Vagina (tissue), 2 donors: Measurements from ENCODE around the gene PIK3R4. TPM values are rescaled to one million over a fixed set of nuclear protein-coding genes. Genes with fewer than 3 reads are reported as not detected.

Experiments used
- DNase-seq, 2 donors: peaks; one replicate each; pipeline ENCODE4 v3.0.0-alpha.2; 2017; ENCODE audit errors: extremely low spot score in 2 of 2
- H3K27ac ChIP-seq: fragments of 200-600 bp; sonication (generic); one replicate; pipeline ENCODE4 v1.5.1; 2019
- H3K27me3 ChIP-seq: fragments of 200-600 bp; sonication (generic); one replicate; pipeline ENCODE4 v1.5.1; 2019
- H3K36me3 ChIP-seq, 2 donors: fragments of 200-600 bp; sonication (generic); one replicate each; pipeline ENCODE4 v1.5.1; 2017 to 2019
- H3K4me1 ChIP-seq: fragments of 200-600 bp; sonication (generic); one replicate; pipeline ENCODE4 v1.5.1; 2019
- H3K4me3 ChIP-seq, 2 donors: fragments of 200-600 bp; sonication (generic); 1 replicate in 1 of 2; 2 replicates in 1 of 2; pipeline ENCODE4 v1.5.1; 2016 to 2019
- H3K9me3 ChIP-seq: fragments of 200-600 bp; sonication (generic); one replicate; pipeline ENCODE4 v1.5.1; 2019
- POLR2A ChIP-seq, 2 donors: fragments of 450-650 bp; IDR thresholded peaks; one replicate each; pipeline ENCODE4 v1.6.1; 2017; ENCODE audit warnings: antibody characterized with exemption in 2 of 2, mild to moderate bottlenecking in 2 of 2, moderate library complexity in 2 of 2
- POLR2AphosphoS5 ChIP-seq, 2 donors: sonication (generic); formaldehyde crosslinking; IDR thresholded peaks; one replicate each; pipeline ENCODE4 v1.9.0; 2017; ENCODE audit warnings: antibody characterized with exemption in 2 of 2, mild to moderate bottlenecking in 2 of 2, low read depth in 1 of 2; ENCODE audit not compliant: insufficient read depth in 1 of 2
- intact Hi-C: fragments of 100-400 bp; cut with DNase I; formaldehyde crosslinking; loops from one replicate; pipeline ENCODE4 v1.15.1; 2023
- total RNA-seq: library from RNA; depleted of rRNA; stranded (reverse); fragments of >200 nt; gene quantifications from one replicate; pipeline ENCODE4 v1.2.3, GENCODE V29; 2016
- TF ChIP-seq, protein P1 (sequence below), 3 experiments: fragments of 450-650 bp in 2 of 3; fragments of 200-600 bp in 1 of 3; sonication (generic) in 1 of 3; IDR thresholded peaks; one replicate each; pipeline ENCODE4 v1.5.1; 2017 to 2019; ENCODE audit warnings: antibody characterized with exemption in 3 of 3, mild to moderate bottlenecking in 2 of 3, moderate library complexity in 2 of 3

The PIK3R4 gene
- total RNA-seq, 1 donor from 2014 or later = 20.6 TPM

DNA sequence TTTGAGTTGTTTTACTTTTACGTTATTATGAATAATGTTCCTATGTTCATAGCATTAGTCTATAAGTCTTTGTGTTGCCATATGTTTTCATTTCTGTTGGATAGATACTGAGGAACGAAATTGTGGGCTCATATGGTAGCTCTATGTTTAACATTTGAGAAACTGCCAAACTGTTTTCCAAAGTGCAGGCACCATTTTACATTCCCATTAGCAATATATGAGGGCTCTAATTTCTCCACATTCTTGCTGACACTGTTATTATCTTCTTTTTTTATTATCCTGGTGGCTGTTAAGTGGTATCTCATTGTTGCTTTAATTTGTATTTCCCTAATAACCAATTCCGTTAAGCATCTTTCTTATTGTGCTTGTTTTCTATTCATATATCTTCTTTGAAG, 1.8 kb upstream of the PIK3R4 start:
- Histone ChIP-seq H3K9me3 (no peaks in the 10 kb centered on the region), H3K36me3 (peaks cover 0 to 6% of the 10 kb centered on the region in 2 donors), H3K4me3 (peak overlapping the region in 1 of 2 donors; percentile 92), H3K27ac (peak overlapping the region; percentile 94), H3K27me3 (no peaks in the 10 kb centered on the region), H3K4me1 (peaks cover 29% of the 10 kb centered on the region)
- TF ChIP-seq POLR2A (IDR thresholded peaks at IDR 0.05) (no peak), POLR2AphosphoS5 (IDR thresholded peaks at IDR 0.05; ENCODE audit: insufficient read depth in 1 of 2, low read depth in 1 of 2) (no peak)
- TF ChIP-seq, protein P1, sequence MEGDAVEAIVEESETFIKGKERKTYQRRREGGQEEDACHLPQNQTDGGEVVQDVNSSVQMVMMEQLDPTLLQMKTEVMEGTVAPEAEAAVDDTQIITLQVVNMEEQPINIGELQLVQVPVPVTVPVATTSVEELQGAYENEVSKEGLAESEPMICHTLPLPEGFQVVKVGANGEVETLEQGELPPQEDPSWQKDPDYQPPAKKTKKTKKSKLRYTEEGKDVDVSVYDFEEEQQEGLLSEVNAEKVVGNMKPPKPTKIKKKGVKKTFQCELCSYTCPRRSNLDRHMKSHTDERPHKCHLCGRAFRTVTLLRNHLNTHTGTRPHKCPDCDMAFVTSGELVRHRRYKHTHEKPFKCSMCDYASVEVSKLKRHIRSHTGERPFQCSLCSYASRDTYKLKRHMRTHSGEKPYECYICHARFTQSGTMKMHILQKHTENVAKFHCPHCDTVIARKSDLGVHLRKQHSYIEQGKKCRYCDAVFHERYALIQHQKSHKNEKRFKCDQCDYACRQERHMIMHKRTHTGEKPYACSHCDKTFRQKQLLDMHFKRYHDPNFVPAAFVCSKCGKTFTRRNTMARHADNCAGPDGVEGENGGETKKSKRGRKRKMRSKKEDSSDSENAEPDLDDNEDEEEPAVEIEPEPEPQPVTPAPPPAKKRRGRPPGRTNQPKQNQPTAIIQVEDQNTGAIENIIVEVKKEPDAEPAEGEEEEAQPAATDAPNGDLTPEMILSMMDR (IDR thresholded peaks at IDR 0.05) = no peak
- intact Hi-C loops = no loop called here
- no peak for DNase-seq

GRCh38 chr3:130743354-130743753, 3.3 kb downstream of the PIK3R4 start:
- intact Hi-C loops = no loop called here
- no peaks in the 10 kb centered on the region for H3K27me3 ChIP-seq
- TF ChIP-seq, protein P1 (IDR thresholded peaks at IDR 0.05) = no peak
- TF ChIP-seq POLR2A (IDR thresholded peaks at IDR 0.05) (no peak), POLR2AphosphoS5 (IDR thresholded peaks at IDR 0.05; ENCODE audit: insufficient read depth in 1 of 2, low read depth in 1 of 2) (no peak)
- peaks cover 0 to 6% of the 10 kb centered on the region in 2 donors for H3K36me3 ChIP-seq
- no peak overlapping the region for H3K27ac ChIP-seq
- H3K4me3 ChIP-seq = no peak overlapping the region
- H3K9me3 ChIP-seq = no peaks in the 10 kb centered on the region
- H3K4me1 ChIP-seq = peaks cover 53% of the 10 kb centered on the region
- no peak for DNase-seq

- Histone ChIP-seq H3K9me3 (no peaks in the 10 kb centered on the region), H3K36me3 (peaks cover 0 to 6% of the 10 kb centered on the region in 2 donors), H3K27me3 (no peaks in the 10 kb centered on the region), H3K4me3 (no peak overlapping the region), H3K27ac (no peak overlapping the region), H3K4me1 (peaks cover 53% of the 10 kb centered on the region)
- no peak for DNase-seq
- intact Hi-C loops = no loop called here
- no peak for TF ChIP-seq POLR2A (IDR thresholded peaks at IDR 0.05)
- TF ChIP-seq POLR2AphosphoS5 (IDR thresholded peaks at IDR 0.05; ENCODE audit: insufficient read depth in 1 of 2, low read depth in 1 of 2) = no peak
- TF ChIP-seq, protein P1 (IDR thresholded peaks at IDR 0.05) = no peak
These were observed 4.6 kb downstream of the PIK3R4 start for GRCh38 chr3:130741946-130742610.

DNA sequence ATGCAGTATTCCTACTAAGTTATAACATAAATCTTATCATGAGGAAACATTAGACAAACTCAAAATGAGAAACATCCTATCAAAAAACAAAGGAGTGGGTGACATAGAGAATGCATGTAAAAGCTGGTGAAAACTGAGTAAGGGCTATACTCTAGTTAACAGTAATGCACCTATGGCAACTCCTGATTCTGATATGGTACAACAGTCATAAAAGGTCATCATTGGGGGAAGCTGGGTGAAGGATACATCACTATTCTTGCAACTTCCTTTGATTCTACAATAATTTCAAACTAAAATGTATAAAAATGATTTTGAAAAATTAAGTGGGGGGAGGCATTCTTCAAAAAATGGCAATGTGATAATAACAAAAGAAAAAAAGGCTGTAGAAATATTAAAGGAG, 6.8 kb downstream of the PIK3R4 start:
- no peak for DNase-seq
- H3K9me3 ChIP-seq = no peaks in the 10 kb centered on the region
- intact Hi-C loops = no loop called here
- no peak overlapping the region for H3K27ac ChIP-seq
- H3K27me3 ChIP-seq = no peaks in the 10 kb centered on the region
- TF ChIP-seq, protein P1 (IDR thresholded peaks at IDR 0.05) = no peak
- TF ChIP-seq POLR2A (IDR thresholded peaks at IDR 0.05) (no peak), POLR2AphosphoS5 (IDR thresholded peaks at IDR 0.05; ENCODE audit: insufficient read depth in 1 of 2, low read depth in 1 of 2) (no peak)
- H3K4me3 ChIP-seq = no peak overlapping the region
- H3K4me1 ChIP-seq = peaks cover 38% of the 10 kb centered on the region
- peaks cover 0 to 6% of the 10 kb centered on the region in 2 donors for H3K36me3 ChIP-seq

DNA sequence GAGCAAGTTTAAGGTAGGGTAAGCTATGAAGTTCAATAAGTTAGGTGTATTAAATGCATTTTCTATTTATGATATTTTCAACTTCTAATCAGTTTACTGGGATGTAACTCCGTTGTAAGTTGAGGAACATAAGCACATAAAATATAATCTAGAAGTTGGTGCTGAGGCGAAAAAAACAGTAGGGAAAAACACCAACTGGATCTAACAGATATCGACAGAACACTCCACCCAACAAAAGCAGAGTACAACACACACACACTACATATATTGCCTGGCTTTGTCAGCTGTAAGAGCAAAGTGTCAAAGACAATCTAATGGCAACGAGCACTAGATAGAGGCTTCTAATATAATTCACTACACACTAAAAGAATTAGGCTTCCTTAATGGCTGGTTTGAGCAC, 8.4 kb downstream of the PIK3R4 start:
- no peak for DNase-seq
- intact Hi-C loops = no loop called here
- no peaks in the 10 kb centered on the region for H3K9me3 ChIP-seq
- no peak overlapping the region for H3K27ac ChIP-seq
- no peak overlapping the region for H3K4me3 ChIP-seq
- TF ChIP-seq, protein P1 (IDR thresholded peaks at IDR 0.05) = no peak
- TF ChIP-seq POLR2AphosphoS5 (IDR thresholded peaks at IDR 0.05; ENCODE audit: insufficient read depth in 1 of 2, low read depth in 1 of 2) (no peak), POLR2A (IDR thresholded peaks at IDR 0.05) (no peak)
- H3K27me3 ChIP-seq = no peaks in the 10 kb centered on the region
- H3K4me1 ChIP-seq = peaks cover 22% of the 10 kb centered on the region
- H3K36me3 ChIP-seq = peaks cover 0 to 10% of the 10 kb centered on the region in 2 donors
